HG02970 (cell line): Measurements from ENCODE around the gene TULP4.
"Not testable (repeated sequence)": the region's sequence is repeated elsewhere in the genome, so short reads cannot be mapped to it uniquely, and the experiment has no call there.

Experiments used
- ATAC-seq: cut with Tn5 transposase; IDR thresholded peaks from one replicate; pipeline ENCODE4 v1.9.1; 2021; ENCODE audit warnings: mild to moderate bottlenecking, moderate library complexity, moderate number of reproducible peaks; ENCODE audit not compliant: unreplicated experiment, low FRiP score

TULP4 gene

GRCh38 chr6:158324136-158324535 is 11.9 kb downstream of the TULP4 start:
- no peak for ATAC-seq

GRCh38 chr6:158327211-158327610 is 14.9 kb downstream of the TULP4 start:
- ATAC-seq: no peak

GRCh38 chr6:158328952-158329351 is 16.7 kb downstream of the TULP4 start:
- ATAC-seq: no peak

GRCh38 chr6:158329531-158329930 is 17.3 kb downstream of the TULP4 start:
- no peak for ATAC-seq

DNA sequence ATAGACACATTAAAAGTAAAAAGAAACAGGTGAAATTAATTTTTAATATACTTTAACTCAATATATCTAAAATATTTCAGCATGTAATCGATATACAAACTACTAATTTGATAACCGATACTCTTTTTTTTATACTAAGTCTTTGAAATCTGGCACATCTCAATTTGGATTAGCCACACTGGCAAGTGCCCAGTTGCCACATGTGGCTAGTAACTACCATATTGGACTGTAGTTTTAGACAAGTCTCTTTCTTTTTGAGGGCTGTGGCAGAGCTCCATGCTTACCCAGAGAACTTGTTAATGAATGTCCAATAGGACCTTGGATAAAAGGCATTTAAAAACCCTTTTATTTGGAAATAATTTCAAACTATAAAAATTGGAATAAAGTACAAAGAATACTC is 17.8 kb downstream of the TULP4 start:
- no peak for ATAC-seq

GRCh38 chr6:158332237-158332636 is 20.0 kb downstream of the TULP4 start:
- no peak for ATAC-seq

GRCh38 chr6:158333094-158333493 is 20.8 kb downstream of the TULP4 start:
- ATAC-seq: no peak

- no peak for ATAC-seq
These were observed 22.3 kb downstream of the TULP4 start for GRCh38 chr6:158334534-158334933.

GRCh38 chr6:158337332-158337731 is 25.1 kb downstream of the TULP4 start:
- no peak for ATAC-seq

DNA sequence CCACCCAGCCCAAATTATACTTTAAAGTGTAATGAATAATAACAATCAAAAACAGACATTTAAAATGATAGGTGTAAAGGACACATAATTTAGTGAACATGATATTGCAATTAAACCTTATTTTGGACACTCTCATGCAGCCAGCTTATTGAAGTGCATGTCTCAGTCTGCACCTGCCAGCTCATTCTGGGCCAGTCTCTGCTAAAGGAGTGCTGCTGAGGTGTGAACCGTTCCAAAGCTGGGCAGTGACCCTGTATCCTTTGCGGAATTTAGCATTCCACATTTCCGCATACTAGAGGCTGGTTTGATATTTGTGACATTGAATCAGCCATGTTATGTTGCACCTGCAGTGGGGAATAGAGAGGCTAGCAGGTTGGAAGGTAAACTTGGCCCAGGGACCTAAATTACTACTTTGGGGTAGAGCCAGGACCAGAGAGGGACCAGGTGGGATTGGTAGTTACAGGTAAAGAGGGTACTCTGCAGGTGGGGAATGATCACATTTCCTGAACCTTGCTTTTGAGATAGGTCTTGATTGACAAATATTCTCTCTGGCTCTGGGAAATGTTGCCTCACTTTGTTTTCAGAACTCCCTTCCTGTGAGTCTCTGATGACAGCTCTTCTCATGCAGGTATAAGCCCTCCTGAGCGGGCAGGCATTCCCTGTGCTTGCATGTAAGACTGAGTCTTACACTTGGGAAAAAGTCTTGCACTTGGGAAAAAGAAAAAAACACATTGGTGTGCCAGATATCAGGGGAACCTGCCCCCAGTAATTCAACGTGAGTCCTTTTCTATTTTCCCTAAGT is 26.2 kb downstream of the TULP4 start:
- ATAC-seq: no peak

- ATAC-seq: not testable (repeated sequence)
These were observed 26.9 kb downstream of the TULP4 start for GRCh38 chr6:158339197-158339596.

GRCh38 chr6:158340252-158340651 is 28.0 kb downstream of the TULP4 start:
- no peak for ATAC-seq

DNA sequence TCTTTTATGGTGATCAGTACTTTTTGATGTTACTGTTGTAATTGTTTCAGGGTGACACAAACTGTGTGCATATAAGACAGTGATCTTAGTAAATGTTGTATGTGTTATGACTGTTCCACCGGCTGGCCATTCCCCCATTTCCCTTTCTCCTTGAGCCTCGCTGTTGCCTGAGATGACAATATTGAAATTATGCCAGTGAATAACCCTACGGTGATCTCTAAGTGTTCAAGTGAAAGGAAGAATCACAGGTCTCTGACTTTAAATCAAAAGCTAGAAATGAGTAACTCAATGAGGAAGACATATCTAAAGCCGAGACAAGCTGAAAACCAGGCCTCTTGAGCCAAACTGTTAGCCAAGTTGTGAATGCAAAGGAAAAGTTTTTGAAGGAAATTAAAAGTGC is 32.3 kb downstream of the TULP4 start:
- no peak for ATAC-seq

GRCh38 chr6:158345444-158345843 is 33.2 kb downstream of the TULP4 start:
- ATAC-seq: not testable (repeated sequence)

DNA sequence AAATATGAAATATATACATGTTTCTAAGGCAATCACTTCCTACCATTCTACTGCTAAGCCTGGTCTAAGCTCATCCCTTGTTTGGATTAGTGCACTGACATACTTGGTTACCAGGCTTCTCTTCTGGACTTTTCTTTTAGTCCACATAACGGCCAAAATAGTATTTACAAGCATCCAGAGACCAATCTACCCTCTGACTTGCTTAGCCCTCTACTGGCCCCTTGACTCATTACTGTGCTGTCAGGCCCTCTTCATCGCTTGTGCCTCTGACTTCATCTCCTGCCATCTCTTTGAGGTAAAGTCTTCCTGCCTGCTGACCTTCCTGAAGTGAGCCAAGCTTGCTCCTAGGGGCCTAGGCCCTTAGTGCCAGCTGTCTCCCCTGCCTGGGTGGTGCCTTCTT is 35.1 kb downstream of the TULP4 start:
- ATAC-seq: no peak

DNA sequence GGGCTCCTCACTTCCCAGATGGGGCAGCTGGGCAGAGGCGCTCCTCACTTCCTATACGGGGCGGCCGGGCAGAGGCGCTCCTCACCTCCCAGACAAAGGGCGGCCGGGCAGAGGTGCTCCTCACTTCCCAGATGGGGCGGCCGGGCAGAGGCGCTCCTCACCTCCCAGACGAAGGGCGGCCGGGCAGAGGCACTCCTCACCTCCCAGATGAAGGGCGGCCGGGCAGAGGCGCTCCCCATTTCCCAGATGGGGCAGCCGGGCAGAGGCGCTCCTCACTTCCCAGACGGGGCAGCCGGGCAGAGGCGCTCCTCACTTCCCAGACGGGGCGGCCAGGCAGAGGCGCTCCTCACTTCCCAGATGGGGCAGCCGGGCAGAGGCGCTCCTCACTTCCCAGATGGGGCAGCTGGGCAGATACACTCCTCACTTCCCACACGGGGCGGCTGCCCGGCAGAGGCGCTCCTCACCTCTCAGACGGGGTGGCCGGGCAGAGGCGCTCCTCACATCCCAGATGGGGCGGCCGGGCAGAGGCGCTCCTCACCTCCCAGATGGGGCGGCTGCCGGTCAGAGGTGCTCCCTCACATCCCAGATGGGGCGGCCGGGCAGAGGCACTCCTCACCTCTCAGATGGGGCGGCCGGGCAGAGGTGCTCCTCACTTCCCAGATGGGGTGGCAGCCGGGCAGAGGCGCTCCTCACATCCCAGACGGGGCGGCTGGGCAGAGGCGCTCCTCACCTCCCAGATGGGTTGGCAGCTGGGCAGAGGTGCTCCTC is 36.7 kb downstream of the TULP4 start:
- not testable (repeated sequence) for ATAC-seq

DNA sequence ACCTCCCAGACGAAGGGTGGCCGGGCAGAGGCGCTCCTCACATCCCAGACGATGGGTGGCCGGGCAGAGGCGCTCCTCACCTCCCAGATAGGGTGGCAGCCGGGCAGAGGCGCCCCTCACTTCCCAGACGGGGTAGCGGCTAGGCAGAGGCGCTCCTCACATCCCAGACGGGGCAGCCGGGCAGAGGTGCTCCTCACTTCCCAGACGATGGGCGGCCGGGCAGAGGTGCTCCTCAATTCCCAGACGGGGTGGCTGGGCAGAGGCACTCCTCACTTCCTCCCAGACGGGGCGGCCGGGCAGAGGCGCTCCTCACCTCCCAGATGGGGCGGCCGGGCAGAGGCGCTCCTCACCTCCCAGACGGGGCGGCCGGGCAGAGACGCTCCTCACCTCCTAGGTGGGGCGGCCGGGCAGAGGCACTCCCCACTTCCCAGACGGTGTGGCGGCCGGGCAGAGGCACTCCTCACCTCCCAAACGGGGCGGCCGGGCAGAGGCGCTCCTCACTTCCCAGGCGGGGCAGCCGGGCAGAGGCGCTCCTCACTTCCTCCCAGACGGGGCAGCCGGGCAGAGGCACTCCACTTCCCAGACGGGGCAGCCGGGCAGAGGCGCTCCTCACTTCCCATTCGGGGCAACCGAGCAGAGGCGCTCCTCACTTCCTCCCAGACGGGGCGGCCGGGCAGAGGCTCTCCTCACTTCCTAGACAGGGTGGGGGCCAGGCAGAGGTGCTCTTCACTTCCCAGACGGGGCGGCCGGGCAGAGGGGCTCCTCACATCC is 37.4 kb downstream of the TULP4 start:
- ATAC-seq: not testable (repeated sequence)

GRCh38 chr6:158350731-158351130 is 38.5 kb downstream of the TULP4 start:
- not testable (repeated sequence) for ATAC-seq

DNA sequence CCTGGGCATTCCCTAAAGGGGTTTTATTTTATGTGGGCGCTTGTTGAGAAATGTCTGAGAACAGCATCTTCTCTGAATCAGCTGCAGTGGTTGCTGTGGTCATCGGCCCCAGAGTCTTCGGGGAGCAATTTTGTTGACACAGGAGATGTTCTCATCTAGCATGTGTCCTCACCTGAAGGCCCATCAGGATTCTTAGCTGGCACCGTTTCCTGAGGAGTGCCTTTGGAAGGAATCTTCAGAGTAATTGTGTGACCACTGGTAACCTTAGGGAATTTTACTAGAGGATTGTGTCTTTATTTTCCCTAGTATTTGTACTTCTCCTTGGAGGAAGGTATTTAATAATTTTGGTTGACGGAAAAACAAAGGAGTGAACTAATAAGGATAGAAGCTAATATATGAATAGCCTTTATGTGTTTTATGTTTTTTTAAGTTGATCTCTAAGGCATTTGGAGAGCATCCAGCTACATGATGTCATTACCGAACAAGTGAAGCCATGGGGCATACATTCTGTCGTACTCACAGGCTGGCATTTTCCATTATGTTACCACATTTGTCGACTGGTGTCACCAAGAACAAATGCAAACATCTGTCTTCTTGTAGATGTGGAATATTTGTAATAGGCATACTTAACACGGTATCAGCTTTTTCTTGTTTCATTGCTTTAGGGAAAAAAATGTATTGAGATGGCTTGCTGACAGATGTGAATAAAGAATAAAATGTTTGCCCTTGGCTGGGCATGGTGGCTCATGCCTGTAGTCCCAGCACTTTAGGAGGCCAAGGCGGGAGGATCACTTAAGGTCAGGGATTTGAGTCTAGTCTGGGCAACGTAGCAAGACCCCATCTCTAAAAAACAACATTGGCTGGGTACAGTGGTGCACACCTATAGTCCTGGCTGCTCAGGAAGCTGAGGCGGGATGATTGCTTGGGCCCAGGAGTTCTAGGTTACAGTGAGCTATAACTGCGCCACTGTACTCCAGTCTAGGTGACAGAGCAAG is 41.9 kb downstream of the TULP4 start:
- no peak for ATAC-seq
